RCC 7860 (cell line): ENCODE results near the gene GATA2.

ENCODE experiments used
- DNase-seq: peaks from one replicate; pipeline ENCODE4 v3.0.0-alpha.2; 2015; ENCODE audit warnings: low spot score
- FAIRE-seq: peaks from 2 replicates; lab custom pipeline; 2012; peaks lifted over from hg19 to GRCh38; lab: Jason Lieb, UNC

GATA2 gene

DNA sequence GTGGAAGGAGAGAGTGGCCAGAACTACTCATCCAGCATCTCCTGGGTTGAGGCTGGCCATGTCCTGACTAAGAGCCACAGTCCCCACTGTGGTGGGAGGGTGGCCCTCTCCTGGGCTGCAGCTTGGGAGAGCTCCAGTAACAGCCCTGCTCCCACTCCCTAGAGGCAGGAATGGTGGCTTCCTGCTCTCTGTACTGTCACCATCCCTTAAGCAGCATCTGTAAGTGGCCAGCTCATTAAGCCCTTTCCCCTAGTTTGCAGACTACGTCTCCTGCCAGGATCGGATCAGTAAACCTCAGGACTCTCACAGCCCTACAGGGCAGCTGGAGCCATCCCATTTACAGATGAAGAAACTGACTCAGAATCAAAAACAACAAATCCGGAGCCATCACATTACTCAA lies 56.8 kb downstream of the GATA2 start:
- FAIRE-seq: no peak

DNA sequence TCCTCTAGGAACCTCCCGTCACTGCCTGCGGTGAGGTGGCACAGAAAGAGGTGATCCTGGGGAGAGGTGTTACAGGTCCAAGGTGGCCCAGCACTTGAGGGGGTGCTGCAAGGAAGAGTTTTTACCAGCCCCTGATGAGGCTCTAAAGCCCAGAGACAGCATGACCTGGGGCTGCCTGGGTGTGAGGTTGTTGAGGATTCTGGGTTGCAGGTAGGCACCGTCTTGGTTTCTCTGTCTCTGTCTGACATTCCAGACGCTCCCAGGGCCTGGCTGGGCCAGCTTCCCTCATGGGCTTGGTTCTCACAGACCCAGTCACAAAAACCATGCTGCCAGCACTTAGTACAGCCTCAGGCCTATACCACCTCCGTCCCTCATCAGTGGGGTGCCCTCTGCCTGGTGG lies 57.4 kb downstream of the GATA2 start:
- DNase-seq (no peak), FAIRE-seq (no peak)

More for the DNA sequence above, 56.8 kb downstream of the GATA2 start:
- DNase-seq: no peak

DNA sequence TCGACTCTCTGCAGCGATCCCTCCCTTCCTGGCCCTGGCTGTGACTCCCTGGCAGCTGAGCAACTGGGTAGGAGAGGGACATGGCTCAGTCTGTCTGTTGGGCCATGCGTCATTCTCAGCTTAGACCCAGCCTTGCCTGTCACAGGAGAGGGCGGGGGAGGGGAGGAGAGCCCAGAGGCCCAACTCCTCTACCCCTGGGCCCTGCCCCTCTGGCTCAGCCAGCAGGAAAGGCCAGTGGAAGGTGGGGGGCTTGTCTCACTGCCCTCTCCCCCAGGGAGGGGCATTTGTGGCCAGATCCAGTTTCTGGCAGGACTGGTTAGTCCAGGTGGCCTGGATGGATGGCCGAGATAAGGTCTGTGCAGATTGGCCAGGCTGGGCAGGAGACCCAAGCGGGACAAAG lies 57.9 kb downstream of the GATA2 start:
- DNase-seq (no peak), FAIRE-seq (no peak)

DNA sequence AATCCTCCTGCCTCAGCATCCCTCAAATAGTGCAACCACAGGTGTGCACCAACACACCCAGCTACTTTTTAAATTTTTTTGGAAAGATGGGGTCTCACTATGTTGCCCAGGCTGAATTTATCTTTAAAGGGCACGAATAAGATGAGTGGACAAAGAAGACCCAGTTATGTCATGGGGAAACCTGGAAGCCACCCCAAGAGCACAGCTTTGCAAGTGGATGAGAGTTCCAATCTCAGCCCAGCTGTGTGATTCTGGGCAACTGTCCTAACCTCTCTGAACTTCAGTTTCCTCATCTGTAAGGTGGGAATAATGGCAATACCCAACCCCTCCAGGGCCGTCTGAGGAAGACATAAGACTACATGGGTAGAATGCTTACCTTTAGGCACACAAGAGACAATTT lies 58.5 kb downstream of the GATA2 start:
- no peak for DNase-seq
- FAIRE-seq: no peak

DNA sequence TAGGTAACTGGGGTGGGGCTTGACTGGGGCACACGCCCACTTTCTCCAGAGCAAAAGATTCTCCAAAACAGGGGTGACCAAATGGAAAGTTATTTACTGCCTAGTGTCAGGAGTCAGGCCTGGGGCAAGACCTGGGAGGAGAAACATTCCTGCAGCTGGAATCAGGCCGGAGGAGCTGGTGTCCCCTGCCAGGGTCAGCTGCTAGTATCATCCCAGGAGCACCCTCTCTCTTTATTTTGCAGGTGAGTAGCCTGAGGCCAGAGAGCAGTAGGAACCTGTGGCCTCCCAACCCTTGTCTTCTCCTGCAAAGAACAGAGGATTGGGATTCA lies 59.2 kb downstream of the GATA2 start:
- FAIRE-seq: no peak
- DNase-seq: no peak

GRCh38 chr3:128432971-128433836 lies 59.8 kb downstream of the GATA2 start:
- DNase-seq: no peak
- no peak for FAIRE-seq

- no peak for DNase-seq
- FAIRE-seq: no peak
These were observed 60.6 kb downstream of the GATA2 start for GRCh38 chr3:128432301-128432970.

- DNase-seq: no peak
- no peak for FAIRE-seq
These were observed 61.1 kb downstream of the GATA2 start for GRCh38 chr3:128431803-128432300.

DNA sequence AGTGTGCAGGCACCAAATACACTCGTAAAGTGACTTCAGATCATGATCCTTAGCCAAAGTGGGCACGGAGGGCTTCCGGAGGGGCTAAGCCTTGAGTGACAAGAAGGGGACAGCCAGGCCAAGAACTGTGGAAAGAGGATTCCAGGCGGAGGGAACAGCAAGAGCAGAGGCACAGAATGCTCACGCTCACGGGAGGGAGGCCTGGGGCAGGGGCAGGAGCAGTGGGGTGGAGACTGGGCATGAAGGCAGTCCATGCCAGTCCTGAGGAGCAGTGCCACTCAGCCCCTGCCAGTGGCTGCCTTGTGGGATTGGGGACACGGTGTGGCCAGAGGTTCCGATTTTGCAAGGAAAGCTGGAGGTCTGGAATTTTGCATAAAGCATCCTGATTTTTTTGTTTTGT lies 62.3 kb downstream of the GATA2 start:
- no peak for FAIRE-seq
- DNase-seq: no peak

DNA sequence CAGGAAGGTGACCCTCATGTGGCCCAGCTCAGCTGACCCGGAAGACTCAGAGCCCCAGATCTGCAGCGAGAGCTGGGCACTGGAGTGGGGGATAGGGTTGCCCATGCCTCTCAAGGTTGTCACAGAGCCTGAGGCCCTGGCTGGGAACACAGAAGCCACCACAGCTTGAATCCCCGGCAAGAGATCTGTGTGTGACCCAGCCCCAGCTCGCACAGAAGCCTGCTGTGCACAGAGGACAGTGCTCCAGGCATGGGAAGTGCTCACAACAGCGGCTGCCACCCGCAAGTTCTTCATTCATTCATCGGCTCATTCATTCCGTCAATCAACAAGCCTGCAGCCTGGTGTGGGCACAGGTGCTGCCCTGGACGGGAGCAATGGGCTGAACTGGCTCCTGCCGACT lies 62.7 kb downstream of the GATA2 start:
- DNase-seq (no peak), FAIRE-seq (no peak)

- FAIRE-seq: no peak
- no peak for DNase-seq
These were observed 63.2 kb downstream of the GATA2 start for GRCh38 chr3:128429751-128430150.
